GM18907 (cell line): Measurements from ENCODE around the gene PRR33.
A peak's percentile ranks its signal among the peaks of the same experiment; 100 is the strongest.
"Not testable (repeated sequence)": the region's sequence is repeated elsewhere in the genome, so short reads cannot be mapped to it uniquely, and the experiment has no call there.

Experiments used
- ATAC-seq: cut with Tn5 transposase; IDR thresholded peaks from one replicate; pipeline ENCODE4 v1.9.1; 2021; ENCODE audit warnings: mild to moderate bottlenecking, moderate library complexity; ENCODE audit not compliant: unreplicated experiment

Gene PRR33

GRCh38 chr11:1890856-1891830 lies 552 bp downstream of the PRR33 start:
- ATAC-seq: no peak

GRCh38 chr11:1889941-1890855 lies 1.5 kb downstream of the PRR33 start:
- ATAC-seq: no peak

- no peak for ATAC-seq
These were observed 2.3 kb downstream of the PRR33 start for GRCh38 chr11:1889224-1889930.

GRCh38 chr11:1888811-1889210 lies 2.9 kb downstream of the PRR33 start:
- ATAC-seq: no peak

- no peak for ATAC-seq
These were observed 3.3 kb downstream of the PRR33 start for GRCh38 chr11:1888347-1888753.

GRCh38 chr11:1887451-1888346 lies 4.0 kb downstream of the PRR33 start:
- no peak for ATAC-seq

- ATAC-seq: not testable (repeated sequence)
These were observed 5.1 kb downstream of the PRR33 start for GRCh38 chr11:1886551-1886950.

GRCh38 chr11:1884303-1884700 lies 7.4 kb downstream of the PRR33 start:
- no peak for ATAC-seq

GRCh38 chr11:1883346-1884302 lies 8.1 kb downstream of the PRR33 start:
- ATAC-seq: no peak

GRCh38 chr11:1882265-1883238 lies 9.1 kb downstream of the PRR33 start:
- peak; percentile 59 for ATAC-seq

- ATAC-seq: peak; percentile 25
These were observed 10.0 kb downstream of the PRR33 start for GRCh38 chr11:1881442-1882264.

GRCh38 chr11:1880746-1881441 lies 10.8 kb downstream of the PRR33 start:
- no peak for ATAC-seq

GRCh38 chr11:1879941-1880720 lies 11.6 kb downstream of the PRR33 start:
- ATAC-seq: no peak

- no peak for ATAC-seq
These were observed 12.3 kb downstream of the PRR33 start for GRCh38 chr11:1879342-1879940.
